Activated naive CD4-positive, alpha-beta T cell treated with anti-CD3 and anti-CD28 coated beads, Interleukin-2, amount 50 U/mL, for 24 hours (primary cell): Measurements from ENCODE around the gene ZNF777.
"Not testable (repeated sequence)": the region's sequence is repeated elsewhere in the genome, so short reads cannot be mapped to it uniquely, and the experiment has no call there.

ENCODE experiments used
- H3K27ac Mint-ChIP-seq: one replicate; pipeline ENCODE4 v1.8.0; 2021; ENCODE audit warnings: mild to moderate bottlenecking, mixed read lengths
- H3K27me3 Mint-ChIP-seq: one replicate; pipeline ENCODE4 v1.8.0; 2021; ENCODE audit warnings: mixed read lengths
- H3K36me3 Mint-ChIP-seq: one replicate; pipeline ENCODE4 v1.8.0; 2021; ENCODE audit warnings: mixed read lengths
- H3K4me1 Mint-ChIP-seq: one replicate; pipeline ENCODE4 v1.8.0; 2021; ENCODE audit warnings: mixed read lengths
- H3K4me3 Mint-ChIP-seq: one replicate; pipeline ENCODE4 v1.8.0; 2021; ENCODE audit warnings: mild to moderate bottlenecking, mixed read lengths
- H3K9me3 Mint-ChIP-seq: one replicate; pipeline ENCODE4 v1.8.0; 2021; ENCODE audit warnings: mixed read lengths

ZNF777 gene

GRCh38 chr7:149463500-149464161 is 2.8 kb upstream of the ZNF777 start:
- H3K9me3 Mint-ChIP-seq, result no peaks in the 10 kb centered on the region
- peaks cover 11% of the 10 kb centered on the region for H3K4me1 Mint-ChIP-seq

GRCh38 chr7:149462101-149462520 is 1.2 kb upstream of the ZNF777 start:
- Mint-ChIP-seq H3K27ac (no peak overlapping the region), H3K36me3 (no peaks in the 10 kb centered on the region), H3K9me3 (no peaks in the 10 kb centered on the region), H3K4me3 (peak overlapping the region; percentile 33), H3K4me1 (peaks cover 23% of the 10 kb centered on the region), H3K27me3 (peaks cover 4% of the 10 kb centered on the region)

More at GRCh38 chr7:149463500-149464161, 2.8 kb upstream of the ZNF777 start:
- H3K36me3 Mint-ChIP-seq, result no peaks in the 10 kb centered on the region
- H3K27me3 Mint-ChIP-seq, result peaks cover 4% of the 10 kb centered on the region
- no peak overlapping the region for H3K4me3 Mint-ChIP-seq
- no peak overlapping the region for H3K27ac Mint-ChIP-seq

- H3K27me3 Mint-ChIP-seq, result peaks cover 4% of the 10 kb centered on the region
- H3K27ac Mint-ChIP-seq, result no peak overlapping the region
- H3K4me1 Mint-ChIP-seq, result peaks cover 31% of the 10 kb centered on the region
- H3K9me3 Mint-ChIP-seq, result no peaks in the 10 kb centered on the region
- no peak overlapping the region for H3K4me3 Mint-ChIP-seq
- H3K36me3 Mint-ChIP-seq, result peaks cover 2% of the 10 kb centered on the region
Measured at GRCh38 chr7:149459540-149460452, 1.1 kb downstream of the ZNF777 start.

- no peaks in the 10 kb centered on the region for H3K9me3 Mint-ChIP-seq
- H3K36me3 Mint-ChIP-seq, result peaks cover 3% of the 10 kb centered on the region
- H3K27ac Mint-ChIP-seq, result peak overlapping the region; percentile 46
- peaks cover 2% of the 10 kb centered on the region for H3K27me3 Mint-ChIP-seq
- peak overlapping the region; percentile 84 for H3K4me3 Mint-ChIP-seq
- H3K4me1 Mint-ChIP-seq, result peaks cover 31% of the 10 kb centered on the region
Measured at GRCh38 chr7:149459201-149459539, 1.7 kb downstream of the ZNF777 start.

GRCh38 chr7:149458235-149458634 is 2.6 kb downstream of the ZNF777 start:
- Mint-ChIP-seq H3K27me3 (no peaks in the 10 kb centered on the region), H3K27ac (peak overlapping the region; percentile 85), H3K4me3 (peak overlapping the region; percentile 84), H3K36me3 (peaks cover 3% of the 10 kb centered on the region), H3K4me1 (peaks cover 31% of the 10 kb centered on the region), H3K9me3 (no peaks in the 10 kb centered on the region)

GRCh38 chr7:149457766-149458165 is 3.1 kb downstream of the ZNF777 start:
- H3K27ac Mint-ChIP-seq, result no peak overlapping the region
- no peak overlapping the region for H3K4me3 Mint-ChIP-seq
- H3K4me1 Mint-ChIP-seq, result peaks cover 31% of the 10 kb centered on the region
- H3K36me3 Mint-ChIP-seq, result peaks cover 3% of the 10 kb centered on the region
- no peaks in the 10 kb centered on the region for H3K27me3 Mint-ChIP-seq
- no peaks in the 10 kb centered on the region for H3K9me3 Mint-ChIP-seq

- Mint-ChIP-seq H3K4me1 (peaks cover 31% of the 10 kb centered on the region), H3K36me3 (peaks cover 3% of the 10 kb centered on the region), H3K4me3 (no peak overlapping the region), H3K9me3 (no peaks in the 10 kb centered on the region), H3K27me3 (no peaks in the 10 kb centered on the region), H3K27ac (no peak overlapping the region)
Measured at GRCh38 chr7:149456506-149457421, 4.1 kb downstream of the ZNF777 start.

- Mint-ChIP-seq H3K36me3 (peaks cover 6% of the 10 kb centered on the region), H3K27ac (no peak overlapping the region), H3K9me3 (no peaks in the 10 kb centered on the region), H3K27me3 (no peaks in the 10 kb centered on the region), H3K4me3 (no peak overlapping the region), H3K4me1 (peaks cover 26% of the 10 kb centered on the region)
Measured at GRCh38 chr7:149455175-149455950, 5.5 kb downstream of the ZNF777 start.

GRCh38 chr7:149454750-149455149 is 6.1 kb downstream of the ZNF777 start:
- Mint-ChIP-seq H3K4me3 (no peak overlapping the region), H3K4me1 (peaks cover 26% of the 10 kb centered on the region), H3K27me3 (no peaks in the 10 kb centered on the region), H3K9me3 (no peaks in the 10 kb centered on the region), H3K36me3 (peaks cover 6% of the 10 kb centered on the region), H3K27ac (peak overlapping the region; percentile 53)

- H3K36me3 Mint-ChIP-seq, result peaks cover 10% of the 10 kb centered on the region
- no peaks in the 10 kb centered on the region for H3K27me3 Mint-ChIP-seq
- H3K4me1 Mint-ChIP-seq, result peaks cover 28% of the 10 kb centered on the region
- H3K4me3 Mint-ChIP-seq, result no peak overlapping the region
- no peaks in the 10 kb centered on the region for H3K9me3 Mint-ChIP-seq
- H3K27ac Mint-ChIP-seq, result no peak overlapping the region
Measured at GRCh38 chr7:149454006-149454405, 6.9 kb downstream of the ZNF777 start.

- Mint-ChIP-seq H3K4me3 (no peak overlapping the region), H3K9me3 (no peaks in the 10 kb centered on the region), H3K27me3 (no peaks in the 10 kb centered on the region), H3K4me1 (peaks cover 6% of the 10 kb centered on the region), H3K36me3 (peaks cover 12% of the 10 kb centered on the region), H3K27ac (no peak overlapping the region)
Measured at GRCh38 chr7:149450821-149451220, 10.0 kb downstream of the ZNF777 start.

GRCh38 chr7:149449897-149450296 is 11.0 kb downstream of the ZNF777 start:
- no peak overlapping the region for H3K4me3 Mint-ChIP-seq

GRCh38 chr7:149448961-149449360 is 11.9 kb downstream of the ZNF777 start:
- no peak overlapping the region for H3K27ac Mint-ChIP-seq
- no peaks in the 10 kb centered on the region for H3K27me3 Mint-ChIP-seq
- H3K36me3 Mint-ChIP-seq, result peaks cover 12% of the 10 kb centered on the region
- peaks cover 4% of the 10 kb centered on the region for H3K4me1 Mint-ChIP-seq
- no peak overlapping the region for H3K4me3 Mint-ChIP-seq
- H3K9me3 Mint-ChIP-seq, result no peaks in the 10 kb centered on the region

More at GRCh38 chr7:149449897-149450296, 11.0 kb downstream of the ZNF777 start:
- Mint-ChIP-seq H3K4me1 (peaks cover 4% of the 10 kb centered on the region), H3K36me3 (peaks cover 12% of the 10 kb centered on the region), H3K9me3 (no peaks in the 10 kb centered on the region), H3K27ac (no peak overlapping the region), H3K27me3 (no peaks in the 10 kb centered on the region)

- H3K36me3 Mint-ChIP-seq, result peaks cover 15% of the 10 kb centered on the region
- H3K27me3 Mint-ChIP-seq, H3K4me3 Mint-ChIP-seq, H3K4me1 Mint-ChIP-seq, H3K9me3 Mint-ChIP-seq, H3K27ac Mint-ChIP-seq: not testable (repeated sequence)
Measured at GRCh38 chr7:149446026-149446425, 14.8 kb downstream of the ZNF777 start.

- Mint-ChIP-seq H3K4me3 (no peak overlapping the region), H3K36me3 (peaks cover 10% of the 10 kb centered on the region), H3K27ac (no peak overlapping the region), H3K27me3 (no peaks in the 10 kb centered on the region), H3K4me1 (peaks cover 15% of the 10 kb centered on the region), H3K9me3 (no peaks in the 10 kb centered on the region)
Measured at GRCh38 chr7:149444287-149444686, 16.6 kb downstream of the ZNF777 start.
